ENCODE results near the gene DENND4A. TPM values are rescaled to one million over a fixed set of nuclear protein-coding genes. Genes with fewer than 3 reads are reported as not detected.

The DENND4A gene
- total and polyA plus RNA-seq, 9 of the 15 experiments (the other 6 are each of a cell fraction or from before 2014, with no cell fraction given): 6.8 to 32.3 (median 19.9) TPM

DNA sequence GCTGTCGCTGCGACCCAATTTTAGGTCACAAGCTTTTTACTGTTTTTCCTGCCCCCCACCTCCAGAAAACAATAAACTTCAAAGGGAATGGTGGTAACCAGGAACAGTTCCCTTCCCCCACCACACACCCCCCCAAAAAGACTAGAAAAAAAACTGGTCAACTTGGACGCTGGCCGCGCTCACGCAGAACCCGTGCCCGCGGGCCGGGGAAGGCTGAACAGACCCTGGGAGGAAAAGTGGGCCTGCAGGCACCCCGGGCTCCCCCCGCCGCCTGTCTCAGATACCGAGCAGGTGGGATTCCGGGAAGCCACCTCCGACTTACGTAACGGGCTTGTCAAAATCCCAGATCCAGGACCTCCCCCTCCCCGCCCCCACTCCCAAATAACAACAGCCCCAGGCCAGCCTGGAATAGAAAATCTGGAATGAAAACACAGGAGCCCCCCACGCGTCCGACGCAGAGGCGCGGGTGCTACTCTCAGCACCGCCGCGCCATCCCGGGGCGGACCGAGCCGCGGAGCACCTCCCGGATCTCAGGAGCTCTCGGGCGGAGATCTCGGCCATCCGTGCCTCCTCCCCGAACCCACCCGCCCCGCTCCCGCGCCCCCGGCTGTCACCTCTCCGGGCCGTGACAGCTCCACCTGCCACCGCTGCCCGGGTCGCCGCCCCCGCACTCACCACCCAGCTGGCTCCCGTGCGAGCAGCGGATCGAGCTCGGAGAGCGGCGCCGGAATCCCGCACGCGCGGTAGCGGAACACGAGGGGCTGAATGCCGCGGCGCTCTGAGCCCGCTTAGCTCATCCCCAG is 557 bp downstream of the DENND4A start (continued):
- TF ChIP-seq MIER1 (IDR thresholded peaks at IDR 0.05; ENCODE audit: low read depth) (no peak), KLF6 (CRISPR knock-in tag; IDR thresholded peaks at IDR 0.05; ENCODE audit: borderline replicate concordance) (no peak), NR4A1 (CRISPR knock-in tag; IDR thresholded peaks at IDR 0.05) (peak; percentile 61; the same call in 1 of the 2 replicates), NR4A1 (tag; IDR thresholded peaks at IDR 0.05) (no peak), HDAC1 (IDR thresholded peaks at IDR 0.05) (0 out of 4 replicates have a peak, but pooled peaks of 1 of the 2 experiments have one; percentile 62), LCOR (CRISPR knock-in tag; IDR thresholded peaks at IDR 0.05) (peak; percentile 77; the same call in 1 of the 2 replicates), MAZ (CRISPR knock-in tag; conservative IDR thresholded peaks at IDR 0.05 in 1 of 2, IDR thresholded peaks at IDR 0.05 in 1 of 2) (no peak), THRAP3 (IDR thresholded peaks at IDR 0.05; ENCODE audit: borderline replicate concordance) (no peak), HNRNPK (IDR thresholded peaks at IDR 0.05; ENCODE audit: low read depth, low read length, poor library complexity, severe bottlenecking) (peak; percentile 23), TAF15 (IDR thresholded peaks at IDR 0.05; ENCODE audit: low read depth, low read length) (no peak), ZNF384 (IDR thresholded peaks at IDR 0.05; ENCODE audit: low read depth, low read length) (peak; percentile 99), ZNF830 (CRISPR knock-in tag; IDR thresholded peaks at IDR 0.05) (no peak), MEIS2 (IDR thresholded peaks at IDR 0.05; ENCODE audit: partially characterized antibody) (no peak), ZNF507 (tag; conservative IDR thresholded peaks at IDR 0.05) (no peak), CHD2 (IDR thresholded peaks at IDR 0.05; ENCODE audit: low read depth, low read length) (peak; percentile 55), ZFPM2 (CRISPR knock-in tag; IDR thresholded peaks at IDR 0.05) (no peak), NCOA1 (IDR thresholded peaks at IDR 0.05; ENCODE audit: low read depth) (no peak), RFX1 (IDR thresholded peaks at IDR 0.05) (no peak), ZNF253 (CRISPR knock-in tag; conservative IDR thresholded peaks at IDR 0.05) (no peak), ZKSCAN3 (CRISPR knock-in tag; IDR thresholded peaks at IDR 0.05) (no peak), POLR2A (conservative IDR thresholded peaks at IDR 0.05) (no peak; the same call in 1 of the 2 replicates)
- TF ChIP-seq, protein P1, sequence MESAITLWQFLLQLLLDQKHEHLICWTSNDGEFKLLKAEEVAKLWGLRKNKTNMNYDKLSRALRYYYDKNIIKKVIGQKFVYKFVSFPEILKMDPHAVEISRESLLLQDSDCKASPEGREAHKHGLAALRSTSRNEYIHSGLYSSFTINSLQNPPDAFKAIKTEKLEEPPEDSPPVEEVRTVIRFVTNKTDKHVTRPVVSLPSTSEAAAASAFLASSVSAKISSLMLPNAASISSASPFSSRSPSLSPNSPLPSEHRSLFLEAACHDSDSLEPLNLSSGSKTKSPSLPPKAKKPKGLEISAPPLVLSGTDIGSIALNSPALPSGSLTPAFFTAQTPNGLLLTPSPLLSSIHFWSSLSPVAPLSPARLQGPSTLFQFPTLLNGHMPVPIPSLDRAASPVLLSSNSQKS (CRISPR knock-in tag; IDR thresholded peaks at IDR 0.05): no peak
- TF ChIP-seq, protein P2, sequence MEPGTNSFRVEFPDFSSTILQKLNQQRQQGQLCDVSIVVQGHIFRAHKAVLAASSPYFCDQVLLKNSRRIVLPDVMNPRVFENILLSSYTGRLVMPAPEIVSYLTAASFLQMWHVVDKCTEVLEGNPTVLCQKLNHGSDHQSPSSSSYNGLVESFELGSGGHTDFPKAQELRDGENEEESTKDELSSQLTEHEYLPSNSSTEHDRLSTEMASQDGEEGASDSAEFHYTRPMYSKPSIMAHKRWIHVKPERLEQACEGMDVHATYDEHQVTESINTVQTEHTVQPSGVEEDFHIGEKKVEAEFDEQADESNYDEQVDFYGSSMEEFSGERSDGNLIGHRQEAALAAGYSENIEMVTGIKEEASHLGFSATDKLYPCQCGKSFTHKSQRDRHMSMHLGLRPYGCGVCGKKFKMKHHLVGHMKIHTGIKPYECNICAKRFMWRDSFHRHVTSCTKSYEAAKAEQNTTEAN (CRISPR knock-in tag; IDR thresholded peaks at IDR 0.05): no peak
- TF ChIP-seq, protein P3, sequence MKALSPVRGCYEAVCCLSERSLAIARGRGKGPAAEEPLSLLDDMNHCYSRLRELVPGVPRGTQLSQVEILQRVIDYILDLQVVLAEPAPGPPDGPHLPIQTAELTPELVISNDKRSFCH (CRISPR knock-in tag; IDR thresholded peaks at IDR 0.05): no peak
- TF ChIP-seq, protein P3 (tag; IDR thresholded peaks at IDR 0.05): no peak
- TF ChIP-seq, protein P4, sequence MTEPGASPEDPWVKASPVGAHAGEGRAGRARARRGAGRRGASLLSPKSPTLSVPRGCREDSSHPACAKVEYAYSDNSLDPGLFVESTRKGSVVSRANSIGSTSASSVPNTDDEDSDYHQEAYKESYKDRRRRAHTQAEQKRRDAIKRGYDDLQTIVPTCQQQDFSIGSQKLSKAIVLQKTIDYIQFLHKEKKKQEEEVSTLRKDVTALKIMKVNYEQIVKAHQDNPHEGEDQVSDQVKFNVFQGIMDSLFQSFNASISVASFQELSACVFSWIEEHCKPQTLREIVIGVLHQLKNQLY (CRISPR knock-in tag; conservative IDR thresholded peaks at IDR 0.05): no peak
- TF ChIP-seq, protein P5, sequence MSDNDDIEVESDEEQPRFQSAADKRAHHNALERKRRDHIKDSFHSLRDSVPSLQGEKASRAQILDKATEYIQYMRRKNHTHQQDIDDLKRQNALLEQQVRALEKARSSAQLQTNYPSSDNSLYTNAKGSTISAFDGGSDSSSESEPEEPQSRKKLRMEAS (CRISPR knock-in tag; IDR thresholded peaks at IDR 0.05): peak; percentile 68
